ENCODE measurements around the gene WDR5. TPM values are rescaled to one million over a fixed set of nuclear protein-coding genes. Genes with fewer than 3 reads are reported as not detected.

The WDR5 gene
- total and polyA plus RNA-seq, 2 of the 13 experiments (the other 11 are each of a cell fraction or from before 2014, with no cell fraction given): 34.3 TPM

DNA sequence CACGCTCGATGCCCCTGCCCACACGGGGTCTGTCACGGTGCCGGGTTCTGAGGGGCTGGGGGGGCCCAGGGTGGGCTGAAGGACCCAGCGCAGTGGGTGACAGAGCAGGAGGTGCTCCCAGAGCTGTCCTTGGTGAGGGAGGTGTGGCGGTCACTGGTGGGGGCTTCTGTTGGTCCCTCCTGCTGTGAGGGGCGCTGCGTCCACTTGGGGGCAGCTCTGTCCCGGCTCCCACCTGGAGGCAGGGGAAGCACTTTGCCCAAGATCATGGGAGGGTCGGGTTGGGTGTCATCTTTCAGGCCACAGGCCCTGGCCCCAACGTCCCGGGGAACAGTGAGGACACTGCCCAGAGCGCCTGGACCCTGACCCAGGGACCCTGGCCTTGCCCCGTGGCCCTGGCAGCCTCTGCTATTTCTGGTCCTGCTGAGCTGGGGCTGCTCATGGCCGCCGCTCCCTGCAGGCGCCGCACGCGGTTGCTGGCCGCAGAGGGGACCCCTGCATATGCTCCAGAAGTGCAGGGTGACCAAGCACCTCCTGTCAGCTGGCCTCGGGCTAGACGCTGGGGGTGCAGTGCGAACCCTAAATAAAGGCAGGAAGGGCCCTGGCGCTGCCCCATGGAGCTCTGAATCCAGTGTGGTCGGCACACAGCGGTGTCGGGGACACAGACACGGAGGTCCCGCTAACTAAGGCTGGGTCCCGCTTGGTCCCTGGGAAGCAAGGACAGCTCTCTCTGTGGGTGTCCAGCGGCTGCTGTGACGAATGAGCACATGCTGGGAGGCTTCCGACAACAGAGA, 40.1 kb downstream of the WDR5 start (continued):
- no peak for TF ChIP-seq ZBTB39 (CRISPR knock-in tag; IDR thresholded peaks at IDR 0.05)
- TF ChIP-seq, protein P1, sequence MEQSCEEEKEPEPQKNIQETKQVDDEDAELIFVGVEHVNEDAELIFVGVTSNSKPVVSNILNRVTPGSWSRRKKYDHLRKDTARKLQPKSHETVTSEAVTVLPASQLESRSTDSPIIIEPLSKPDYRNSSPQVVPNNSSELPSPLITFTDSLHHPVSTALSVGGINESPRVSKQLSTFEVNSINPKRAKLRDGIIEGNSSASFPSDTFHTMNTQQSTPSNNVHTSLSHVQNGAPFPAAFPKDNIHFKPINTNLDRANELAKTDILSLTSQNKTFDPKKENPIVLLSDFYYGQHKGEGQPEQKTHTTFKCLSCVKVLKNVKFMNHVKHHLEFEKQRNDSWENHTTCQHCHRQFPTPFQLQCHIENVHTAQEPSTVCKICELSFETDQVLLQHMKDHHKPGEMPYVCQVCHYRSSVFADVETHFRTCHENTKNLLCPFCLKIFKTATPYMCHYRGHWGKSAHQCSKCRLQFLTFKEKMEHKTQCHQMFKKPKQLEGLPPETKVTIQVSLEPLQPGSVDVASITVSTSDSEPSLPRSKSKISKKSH (CRISPR knock-in tag; IDR thresholded peaks at IDR 0.05; ENCODE audit: borderline replicate concordance): 0 out of 2 replicates have a peak, but pooled peaks have one; percentile 9
- TF ChIP-seq, protein P2, sequence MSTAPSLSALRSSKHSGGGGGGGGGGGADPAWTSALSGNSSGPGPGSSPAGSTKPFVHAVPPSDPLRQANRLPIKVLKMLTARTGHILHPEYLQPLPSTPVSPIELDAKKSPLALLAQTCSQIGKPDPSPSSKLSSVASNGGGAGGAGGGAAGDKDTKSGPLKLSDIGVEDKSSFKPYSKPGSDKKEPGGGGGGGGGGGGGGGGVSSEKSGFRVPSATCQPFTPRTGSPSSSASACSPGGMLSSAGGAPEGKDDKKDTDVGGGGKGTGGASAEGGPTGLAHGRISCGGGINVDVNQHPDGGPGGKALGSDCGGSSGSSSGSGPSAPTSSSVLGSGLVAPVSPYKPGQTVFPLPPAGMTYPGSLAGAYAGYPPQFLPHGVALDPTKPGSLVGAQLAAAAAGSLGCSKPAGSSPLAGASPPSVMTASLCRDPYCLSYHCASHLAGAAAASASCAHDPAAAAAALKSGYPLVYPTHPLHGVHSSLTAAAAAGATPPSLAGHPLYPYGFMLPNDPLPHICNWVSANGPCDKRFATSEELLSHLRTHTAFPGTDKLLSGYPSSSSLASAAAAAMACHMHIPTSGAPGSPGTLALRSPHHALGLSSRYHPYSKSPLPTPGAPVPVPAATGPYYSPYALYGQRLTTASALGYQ (CRISPR knock-in tag; IDR thresholded peaks at IDR 0.05): no peak
- 0 out of 2 replicates have a peak, but pooled peaks have one; percentile 49 for TF ChIP-seq KLF12 (CRISPR knock-in tag; IDR thresholded peaks at IDR 0.05; ENCODE audit: borderline replicate concordance)
- TF ChIP-seq, protein P3, sequence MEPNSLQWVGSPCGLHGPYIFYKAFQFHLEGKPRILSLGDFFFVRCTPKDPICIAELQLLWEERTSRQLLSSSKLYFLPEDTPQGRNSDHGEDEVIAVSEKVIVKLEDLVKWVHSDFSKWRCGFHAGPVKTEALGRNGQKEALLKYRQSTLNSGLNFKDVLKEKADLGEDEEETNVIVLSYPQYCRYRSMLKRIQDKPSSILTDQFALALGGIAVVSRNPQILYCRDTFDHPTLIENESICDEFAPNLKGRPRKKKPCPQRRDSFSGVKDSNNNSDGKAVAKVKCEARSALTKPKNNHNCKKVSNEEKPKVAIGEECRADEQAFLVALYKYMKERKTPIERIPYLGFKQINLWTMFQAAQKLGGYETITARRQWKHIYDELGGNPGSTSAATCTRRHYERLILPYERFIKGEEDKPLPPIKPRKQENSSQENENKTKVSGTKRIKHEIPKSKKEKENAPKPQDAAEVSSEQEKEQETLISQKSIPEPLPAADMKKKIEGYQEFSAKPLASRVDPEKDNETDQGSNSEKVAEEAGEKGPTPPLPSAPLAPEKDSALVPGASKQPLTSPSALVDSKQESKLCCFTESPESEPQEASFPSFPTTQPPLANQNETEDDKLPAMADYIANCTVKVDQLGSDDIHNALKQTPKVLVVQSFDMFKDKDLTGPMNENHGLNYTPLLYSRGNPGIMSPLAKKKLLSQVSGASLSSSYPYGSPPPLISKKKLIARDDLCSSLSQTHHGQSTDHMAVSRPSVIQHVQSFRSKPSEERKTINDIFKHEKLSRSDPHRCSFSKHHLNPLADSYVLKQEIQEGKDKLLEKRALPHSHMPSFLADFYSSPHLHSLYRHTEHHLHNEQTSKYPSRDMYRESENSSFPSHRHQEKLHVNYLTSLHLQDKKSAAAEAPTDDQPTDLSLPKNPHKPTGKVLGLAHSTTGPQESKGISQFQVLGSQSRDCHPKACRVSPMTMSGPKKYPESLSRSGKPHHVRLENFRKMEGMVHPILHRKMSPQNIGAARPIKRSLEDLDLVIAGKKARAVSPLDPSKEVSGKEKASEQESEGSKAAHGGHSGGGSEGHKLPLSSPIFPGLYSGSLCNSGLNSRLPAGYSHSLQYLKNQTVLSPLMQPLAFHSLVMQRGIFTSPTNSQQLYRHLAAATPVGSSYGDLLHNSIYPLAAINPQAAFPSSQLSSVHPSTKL (CRISPR knock-in tag; IDR thresholded peaks at IDR 0.05): peak; percentile 50; the same call in 1 of the 2 replicates
- peak; percentile 71; the same call in 1 of the 2 replicates for TF ChIP-seq HDAC2 (CRISPR knock-in tag; IDR thresholded peaks at IDR 0.05)
- TF ChIP-seq, protein P4, sequence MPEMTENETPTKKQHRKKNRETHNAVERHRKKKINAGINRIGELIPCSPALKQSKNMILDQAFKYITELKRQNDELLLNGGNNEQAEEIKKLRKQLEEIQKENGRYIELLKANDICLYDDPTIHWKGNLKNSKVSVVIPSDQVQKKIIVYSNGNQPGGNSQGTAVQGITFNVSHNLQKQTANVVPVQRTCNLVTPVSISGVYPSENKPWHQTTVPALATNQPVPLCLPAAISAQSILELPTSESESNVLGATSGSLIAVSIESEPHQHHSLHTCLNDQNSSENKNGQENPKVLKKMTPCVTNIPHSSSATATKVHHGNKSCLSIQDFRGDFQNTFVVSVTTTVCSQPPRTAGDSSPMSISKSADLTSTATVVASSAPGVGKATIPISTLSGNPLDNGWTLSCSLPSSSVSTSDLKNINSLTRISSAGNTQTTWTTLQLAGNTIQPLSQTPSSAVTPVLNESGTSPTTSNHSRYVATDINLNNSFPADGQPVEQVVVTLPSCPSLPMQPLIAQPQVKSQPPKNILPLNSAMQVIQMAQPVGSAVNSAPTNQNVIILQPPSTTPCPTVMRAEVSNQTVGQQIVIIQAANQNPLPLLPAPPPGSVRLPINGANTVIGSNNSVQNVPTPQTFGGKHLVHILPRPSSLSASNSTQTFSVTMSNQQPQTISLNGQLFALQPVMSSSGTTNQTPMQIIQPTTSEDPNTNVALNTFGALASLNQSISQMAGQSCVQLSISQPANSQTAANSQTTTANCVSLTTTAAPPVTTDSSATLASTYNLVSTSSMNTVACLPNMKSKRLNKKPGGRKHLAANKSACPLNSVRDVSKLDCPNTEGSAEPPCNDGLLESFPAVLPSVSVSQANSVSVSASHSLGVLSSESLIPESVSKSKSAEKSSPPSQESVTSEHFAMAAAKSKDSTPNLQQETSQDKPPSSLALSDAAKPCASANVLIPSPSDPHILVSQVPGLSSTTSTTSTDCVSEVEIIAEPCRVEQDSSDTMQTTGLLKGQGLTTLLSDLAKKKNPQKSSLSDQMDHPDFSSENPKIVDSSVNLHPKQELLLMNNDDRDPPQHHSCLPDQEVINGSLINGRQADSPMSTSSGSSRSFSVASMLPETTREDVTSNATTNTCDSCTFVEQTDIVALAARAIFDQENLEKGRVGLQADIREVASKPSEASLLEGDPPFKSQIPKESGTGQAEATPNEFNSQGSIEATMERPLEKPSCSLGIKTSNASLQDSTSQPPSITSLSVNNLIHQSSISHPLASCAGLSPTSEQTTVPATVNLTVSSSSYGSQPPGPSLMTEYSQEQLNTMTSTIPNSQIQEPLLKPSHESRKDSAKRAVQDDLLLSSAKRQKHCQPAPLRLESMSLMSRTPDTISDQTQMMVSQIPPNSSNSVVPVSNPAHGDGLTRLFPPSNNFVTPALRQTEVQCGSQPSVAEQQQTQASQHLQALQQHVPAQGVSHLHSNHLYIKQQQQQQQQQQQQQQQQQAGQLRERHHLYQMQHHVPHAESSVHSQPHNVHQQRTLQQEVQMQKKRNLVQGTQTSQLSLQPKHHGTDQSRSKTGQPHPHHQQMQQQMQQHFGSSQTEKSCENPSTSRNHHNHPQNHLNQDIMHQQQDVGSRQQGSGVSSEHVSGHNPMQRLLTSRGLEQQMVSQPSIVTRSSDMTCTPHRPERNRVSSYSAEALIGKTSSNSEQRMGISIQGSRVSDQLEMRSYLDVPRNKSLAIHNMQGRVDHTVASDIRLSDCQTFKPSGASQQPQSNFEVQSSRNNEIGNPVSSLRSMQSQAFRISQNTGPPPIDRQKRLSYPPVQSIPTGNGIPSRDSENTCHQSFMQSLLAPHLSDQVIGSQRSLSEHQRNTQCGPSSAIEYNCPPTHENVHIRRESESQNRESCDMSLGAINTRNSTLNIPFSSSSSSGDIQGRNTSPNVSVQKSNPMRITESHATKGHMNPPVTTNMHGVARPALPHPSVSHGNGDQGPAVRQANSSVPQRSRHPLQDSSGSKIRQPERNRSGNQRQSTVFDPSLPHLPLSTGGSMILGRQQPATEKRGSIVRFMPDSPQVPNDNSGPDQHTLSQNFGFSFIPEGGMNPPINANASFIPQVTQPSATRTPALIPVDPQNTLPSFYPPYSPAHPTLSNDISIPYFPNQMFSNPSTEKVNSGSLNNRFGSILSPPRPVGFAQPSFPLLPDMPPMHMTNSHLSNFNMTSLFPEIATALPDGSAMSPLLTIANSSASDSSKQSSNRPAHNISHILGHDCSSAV (CRISPR knock-in tag; IDR thresholded peaks at IDR 0.05; ENCODE audit: borderline replicate concordance): no peak
- peak; percentile 33; the same call in 1 of the 2 replicates for TF ChIP-seq SNAPC2 (CRISPR knock-in tag; IDR thresholded peaks at IDR 0.05)
